ENCODE data around the gene UBL4A.

GRCh38 chrX:154469880-154470279 lies 16.5 kb downstream of the UBL4A start:
- no peak for TF ChIP-seq CTCF (IDR thresholded peaks at IDR 0.05; ENCODE audit: borderline replicate concordance, extremely low read depth, low read length, poor library complexity, severe bottlenecking)
- TF ChIP-seq EZH2 (IDR thresholded peaks at IDR 0.05; ENCODE audit: borderline replicate concordance, low read depth, low read length, severe bottlenecking) = no peak
